SK-N-SH treated with all-trans-retinoic acid at 6 μM for 48 hours (cell line): Measurements from ENCODE around the gene COPG2.

ENCODE experiments used
- ATAC-seq: fragments of 200-7000 bp; cut with Tn5 transposase; 3 replicates; pipeline ENCODE4 v1.9.1; 2020; ENCODE audit warnings: mild to moderate bottlenecking, moderate library complexity
- ARNTL ChIP-seq: fragments of 450-650 bp; formaldehyde crosslinking; IDR thresholded peaks from 2 replicates; pipeline ENCODE4 v1.5.0; 2020; ENCODE audit warnings: low read depth, mild to moderate bottlenecking, moderate library complexity, borderline replicate concordance
- BACH2 ChIP-seq: fragments of 250-450 bp; sonication (Bioruptor Pico); IDR thresholded peaks from 2 replicates; pipeline ENCODE4 v1.9.0; 2021; ENCODE audit warnings: mild to moderate bottlenecking, borderline replicate concordance
- CREB5 ChIP-seq: fragments of 250-450 bp; sonication (Bioruptor Pico); IDR thresholded peaks from 2 replicates; pipeline ENCODE4 v1.5.1; 2020; ENCODE audit warnings: low read depth, mild to moderate bottlenecking, moderate library complexity
- CSDC2 ChIP-seq: fragments of 250-450 bp; sonication (Bioruptor Pico); IDR thresholded peaks from 2 replicates; pipeline ENCODE4 v1.5.0; 2020; ENCODE audit warnings: mild to moderate bottlenecking, moderate library complexity
- CSRNP3 ChIP-seq: fragments of 250-450 bp; sonication (Bioruptor Pico); IDR thresholded peaks from 2 replicates; pipeline ENCODE4 v1.5.1; 2021; ENCODE audit warnings: mild to moderate bottlenecking, moderate library complexity
- ESRRG ChIP-seq: fragments of 250-450 bp; sonication (Bioruptor Pico); IDR thresholded peaks from 2 replicates; pipeline ENCODE4 v1.6.1; 2021; ENCODE audit warnings: mild to moderate bottlenecking
- GLIS3 ChIP-seq: fragments of 250-450 bp; sonication (Bioruptor Pico); IDR thresholded peaks from 2 replicates; pipeline ENCODE4 v1.5.0; 2020; ENCODE audit warnings: mild to moderate bottlenecking, moderate library complexity
- OSR1 ChIP-seq: fragments of 250-450 bp; sonication (Bioruptor Pico); IDR thresholded peaks from 2 replicates; pipeline ENCODE4 v1.8.0; 2022; ENCODE audit warnings: moderate library complexity, mild to moderate bottlenecking, inconsistent platforms
- PATZ1 ChIP-seq: fragments of 250-450 bp; sonication (Bioruptor Pico); IDR thresholded peaks from 2 replicates; pipeline ENCODE4 v1.8.0; 2020; ENCODE audit warnings: mild to moderate bottlenecking, moderate library complexity, borderline replicate concordance
- PPARA ChIP-seq: fragments of 250-450 bp; sonication (Bioruptor Pico); IDR thresholded peaks from 2 replicates; pipeline ENCODE4 v1.5.0; 2020; ENCODE audit warnings: mild to moderate bottlenecking, borderline replicate concordance
- RARB ChIP-seq: fragments of 250-450 bp; sonication (Bioruptor Pico); IDR thresholded peaks from 2 replicates; pipeline ENCODE4 v1.8.0; 2021; ENCODE audit warnings: mild to moderate bottlenecking, moderate library complexity
- TOX ChIP-seq: fragments of 250-450 bp; sonication (Bioruptor Pico); IDR thresholded peaks from 2 replicates; pipeline ENCODE4 v1.8.0; 2021; ENCODE audit warnings: mild to moderate bottlenecking, moderate library complexity, borderline replicate concordance
- TSHZ2 ChIP-seq: fragments of 250-450 bp; sonication (Bioruptor Pico); IDR thresholded peaks from 2 replicates; pipeline ENCODE4 v1.5.0; 2020; ENCODE audit warnings: mild to moderate bottlenecking, moderate library complexity
- ZC3H10 ChIP-seq: fragments of 250-450 bp; sonication (Bioruptor Pico); IDR thresholded peaks from 2 replicates; pipeline ENCODE4 v1.5.1; 2021; ENCODE audit warnings: mild to moderate bottlenecking, moderate library complexity
- ZFP3 ChIP-seq: fragments of 250-450 bp; sonication (Bioruptor Pico); IDR thresholded peaks from 2 replicates; pipeline ENCODE4 v1.5.0; 2020; ENCODE audit warnings: mild to moderate bottlenecking, moderate library complexity
- ZFP30 ChIP-seq: fragments of 450-650 bp; formaldehyde crosslinking; IDR thresholded peaks from 2 replicates; pipeline ENCODE4 v1.5.0; 2022; ENCODE audit warnings: mild to moderate bottlenecking, moderate library complexity
- ZNF565 ChIP-seq: fragments of 450-650 bp; formaldehyde crosslinking; conservative IDR thresholded peaks from 2 replicates; pipeline ENCODE4 v1.5.0; 2020; ENCODE audit warnings: low read depth, mild to moderate bottlenecking, moderate library complexity
- ZNF70 ChIP-seq: fragments of 450-650 bp; formaldehyde crosslinking; IDR thresholded peaks from 2 replicates; pipeline ENCODE4 v1.5.0; 2020; ENCODE audit warnings: mild to moderate bottlenecking, moderate library complexity
- ZNF8 ChIP-seq: fragments of 450-650 bp; formaldehyde crosslinking; IDR thresholded peaks from 2 replicates; pipeline ENCODE4 v1.5.0; 2020; ENCODE audit warnings: mild to moderate bottlenecking, moderate library complexity

COPG2 gene

GRCh38 chr7:130476297-130477150, 192.0 kb downstream of the COPG2 start (continued):
- TF ChIP-seq CSRNP3 (CRISPR knock-in tag) (no peak), CREB5 (CRISPR knock-in tag) (no peak), TSHZ2 (CRISPR knock-in tag) (no peak)

GRCh38 chr7:130475776-130476175, 192.8 kb downstream of the COPG2 start:
- ATAC-seq = no peak
- TF ChIP-seq CSRNP3 (CRISPR knock-in tag) (no peak), ZNF8 (CRISPR knock-in tag) (no peak), CSDC2 (CRISPR knock-in tag) (no peak), TOX (no peak), ARNTL (CRISPR knock-in tag) (no peak), ZFP3 (no peak), OSR1 (no peak)

- no peak for ATAC-seq
- TF ChIP-seq ZFP30 (CRISPR knock-in tag) (no peak), BACH2 (no peak), OSR1 (no peak), ZNF70 (no peak), ARNTL (CRISPR knock-in tag) (no peak), CSRNP3 (CRISPR knock-in tag) (no peak), PATZ1 (CRISPR knock-in tag) (no peak), ZNF8 (CRISPR knock-in tag) (no peak), TSHZ2 (CRISPR knock-in tag) (no peak), ZC3H10 (no peak), ZNF565 (CRISPR knock-in tag) (no peak), GLIS3 (no peak), TOX (no peak), ESRRG (CRISPR knock-in tag) (no peak), PPARA (CRISPR knock-in tag) (no peak), RARB (no peak)
- TF ChIP-seq, all 23 proteins: peak for 0
These were observed 194.7 kb downstream of the COPG2 start for GRCh38 chr7:130473876-130474275.
